Kidney (tissue), 14 donors: ENCODE data around the gene EME1. TPM values are rescaled to one million over a fixed set of nuclear protein-coding genes. Genes with fewer than 3 reads are reported as not detected.
A peak's percentile ranks its signal among the peaks of the same experiment; 100 is the strongest.

Experiments used
- DNase-seq, 5 donors: peaks; one replicate each; pipeline ENCODE4 v3.0.0-alpha.2; 2013 to 2020
- FAIRE-seq: peaks from 2 replicates; lab custom pipeline; 2012; peaks lifted over from hg19 to GRCh38; lab: Jason Lieb, UNC
- H3K27ac ChIP-seq, 2 donors: one replicate each; pipeline ENCODE4 v1.7.0; 2013; ENCODE audit warnings: low read depth in 2 of 2, low read length in 2 of 2, inconsistent platforms in 1 of 2
- H3K27me3 ChIP-seq: one replicate; pipeline ENCODE4 v1.7.1; 2013; ENCODE audit warnings: low read length, inconsistent platforms; ENCODE audit not compliant: control insufficient read depth, insufficient read depth
- H3K36me3 ChIP-seq, 3 donors: one replicate each; pipeline versions ENCODE4 v1.7.0 to v1.7.1; 2013; ENCODE audit warnings: low read length in 3 of 3, control low read depth in 1 of 3, inconsistent platforms in 1 of 3; ENCODE audit not compliant: insufficient read depth in 3 of 3, control insufficient read depth in 2 of 3
- H3K4me1 ChIP-seq, 3 donors: one replicate each; pipeline versions ENCODE4 v1.7.0 to v1.7.1; 2013; ENCODE audit warnings: low read length in 3 of 3, inconsistent platforms in 1 of 3, low read depth in 1 of 3; ENCODE audit not compliant: control insufficient read depth in 2 of 3, insufficient read depth in 2 of 3
- H3K4me3 ChIP-seq, 3 donors: one replicate each; pipeline versions ENCODE4 v1.7.0 to v1.8.1; 2013; ENCODE audit warnings: low read length in 3 of 3, control low read depth in 1 of 3, inconsistent platforms in 1 of 3
- H3K9ac ChIP-seq, 3 donors: one replicate each; pipeline versions ENCODE4 v1.7.0 to v1.7.1; 2013; ENCODE audit warnings: low read length in 3 of 3, control low read depth in 1 of 3, inconsistent platforms in 1 of 3
- H3K9me3 ChIP-seq, 3 donors: one replicate each; pipeline versions ENCODE4 v1.7.0 to v1.7.1; 2013; ENCODE audit warnings: low read length in 3 of 3, control low read depth in 1 of 3, inconsistent platforms in 1 of 3; ENCODE audit not compliant: control insufficient read depth in 2 of 3, insufficient read depth in 1 of 3
- CTCF ChIP-seq: IDR thresholded peaks from 3 replicates; pipeline ENCODE4 v1.5.1; 2012; ENCODE audit warnings: mild to moderate bottlenecking, moderate library complexity, borderline replicate concordance; ENCODE audit not compliant: insufficient read depth; ENCODE audit errors: extremely low read depth
- intact Hi-C: fragments of 100-400 bp; cut with DNase I; formaldehyde crosslinking; loops from one replicate; pipeline ENCODE4 v1.11.1; 2022
- polyA plus RNA-seq: library from polyadenylated mRNA; stranded (reverse); fragments of 350-450 nt; fragmentation: Illumina TruSeq; extraction: RNeasy Lipid Tissue Mini Kit (QIAGEN cat#74804); gene quantifications from one replicate; pipeline ENCODE4 v1.2.3, GENCODE V29; 2014; ENCODE audit warnings: low read depth, low replicate concordance; ENCODE audit not compliant: insufficient read depth
- total RNA-seq: library from RNA; stranded (reverse); fragmentation: NEBNext Ultra II Directional; extraction: Animal tissue kit (Norgen Biotek cat#: 25700); gene quantifications from one replicate; pipeline ENCODE4 v1.2.1, GENCODE V29; 2021
- donor health status: control.
- donor health status: control.
- donor health status: control.
- donor health status: control.
- donor health status: control.
- donor health status: DM: yes; HTN: yes; CAD: no.
- donor health status: Normal renal cell carcinoma (clear cell type).

Gene EME1
- total and polyA plus RNA-seq, 2 donors from 2014 or later: 1.0 TPM; not detected in 1

DNA sequence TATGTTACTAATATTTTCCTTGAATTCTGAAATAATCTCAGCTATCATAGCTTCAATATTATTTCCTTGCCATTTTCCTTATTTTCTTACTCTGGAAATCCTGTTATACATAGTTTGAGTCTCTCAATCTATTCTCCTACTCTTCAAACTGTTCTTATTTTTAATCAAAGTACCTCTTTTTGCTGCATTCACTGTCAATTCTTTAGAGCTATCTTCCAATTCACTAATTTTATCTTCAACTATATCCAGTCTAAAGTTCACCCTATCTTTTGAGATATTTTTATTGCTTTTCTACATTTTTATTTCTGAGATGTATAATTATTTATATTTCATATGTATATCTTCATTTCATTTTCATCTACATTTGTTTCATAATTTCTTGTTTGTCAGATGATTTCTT is 34.4 kb upstream of the EME1 start:
- Histone ChIP-seq H3K9me3 (no peaks in the 10 kb centered on the region), H3K27me3 (no peaks in the 10 kb centered on the region), H3K36me3 (no peaks in the 10 kb centered on the region), H3K27ac (no peak overlapping the region), H3K4me3 (no peak overlapping the region), H3K4me1 (no peaks in the 10 kb centered on the region), H3K9ac (no peak overlapping the region)
- no peak for TF ChIP-seq CTCF
- intact Hi-C loops: no loop called here
- FAIRE-seq (no peak), DNase-seq (no peak)

GRCh38 chr17:50339381-50339780 is 33.6 kb upstream of the EME1 start:
- no peak for TF ChIP-seq CTCF
- no peaks in the 10 kb centered on the region for H3K27me3 ChIP-seq
- no peak for FAIRE-seq
- DNase-seq: no peak
- H3K36me3 ChIP-seq: no peaks in the 10 kb centered on the region
- intact Hi-C loops: no loop called here
- H3K27ac ChIP-seq: no peak overlapping the region
- H3K4me1 ChIP-seq: no peaks in the 10 kb centered on the region
- H3K9me3 ChIP-seq: no peaks in the 10 kb centered on the region
- H3K4me3 ChIP-seq: no peak overlapping the region
- no peak overlapping the region for H3K9ac ChIP-seq

DNA sequence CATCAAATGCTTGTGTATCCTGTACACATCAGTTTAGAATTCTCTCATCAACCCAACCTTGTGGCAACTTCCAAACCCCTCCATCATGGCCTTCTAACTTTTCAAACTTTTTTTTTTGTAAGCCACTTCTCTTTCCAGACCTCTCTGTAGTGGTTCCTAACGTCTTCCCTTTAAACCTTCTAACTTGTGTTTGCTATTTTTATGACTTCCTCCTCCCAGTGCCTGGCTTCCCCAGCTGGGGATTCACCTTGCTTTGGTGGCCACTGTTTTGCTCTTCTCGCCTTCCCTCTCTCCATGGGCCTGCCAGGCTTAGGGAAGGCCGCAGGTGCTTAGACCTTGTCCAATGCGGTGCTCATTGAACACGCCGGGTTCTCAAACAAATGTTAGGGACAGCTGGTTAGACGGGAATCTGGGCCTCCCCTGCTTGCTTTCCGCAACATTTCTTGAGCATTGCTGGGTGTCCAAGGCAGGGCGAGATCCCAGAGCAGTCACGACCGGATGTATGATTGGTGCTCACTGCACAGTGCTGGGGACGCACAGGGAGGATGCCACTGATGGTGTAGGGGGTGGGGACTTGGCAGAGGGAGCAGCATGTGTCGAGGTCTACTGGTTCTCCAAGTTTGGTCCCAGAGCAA is 28.2 kb upstream of the EME1 start:
- Histone ChIP-seq H3K9ac (no peak overlapping the region), H3K4me3 (peak overlapping the region in 1 of 3 donors; percentile 66), H3K27me3 (no peaks in the 10 kb centered on the region), H3K4me1 (peaks cover 0 to 11% (median 9%) of the 10 kb centered on the region in 3 donors), H3K27ac (no peak overlapping the region), H3K9me3 (no peaks in the 10 kb centered on the region), H3K36me3 (no peaks in the 10 kb centered on the region)
- peak in 1 of 5 donors; percentile 64 for DNase-seq
- intact Hi-C loops: no loop called here
- FAIRE-seq: no peak
- TF ChIP-seq CTCF: no peak
